IMR-90 (cell line): ENCODE measurements around the gene NPM1. TPM values are rescaled to one million over a fixed set of nuclear protein-coding genes. Genes with fewer than 3 reads are reported as not detected.

Experiments used
- ATAC-seq: fragments of 200-7000 bp; cut with Tn5 transposase; 2 replicates; pipeline ENCODE4 v1.9.1; 2020; ENCODE audit warnings: low read depth, mild to moderate bottlenecking, moderate library complexity
- BruUV-seq: library from RNA; stranded (reverse); fragments of 400-500 nt; replicated peaks from 2 replicates; lab custom pipeline; 2021; lab: Mats Ljungman, UMichigan
- CTCF ChIA-PET: fragments of 300-600 bp; formaldehyde crosslinking; extraction: SDS; loops from one replicate; lab custom pipeline; 2021; ENCODE audit warnings: antibody characterized with exemption; lab: Yijun Ruan, JAX
- POLR2A ChIA-PET: fragments of 300-600 bp; sonication (Branson Sonifier 250); formaldehyde crosslinking; loops from one replicate; lab custom pipeline; 2022; ENCODE audit warnings: antibody characterized with exemption; ENCODE audit not compliant: unreplicated experiment; lab: Charles Lee
- DNase-seq: peaks from one replicate; pipeline ENCODE4 v3.0.0; 2013
- H2AFZ ChIP-seq: replicated peaks from 2 replicates; pipeline ENCODE3; 2013; ENCODE audit warnings: low read length, mild to moderate bottlenecking; ENCODE audit not compliant: poor library complexity
- H2AK5ac ChIP-seq: 2 replicates; pipeline ENCODE4 v1.6.1; 2013; ENCODE audit warnings: low read depth, low read length, inconsistent platforms
- H2AK9ac ChIP-seq: replicated peaks from 2 replicates; pipeline ENCODE3; 2013; ENCODE audit warnings: mild to moderate bottlenecking, low read depth, low read length, moderate library complexity; ENCODE audit not compliant: poor library complexity
- H2BK120ac ChIP-seq: 2 replicates; pipeline ENCODE4 v1.6.1; 2013; ENCODE audit warnings: low read depth, low read length, inconsistent platforms
- H2BK15ac ChIP-seq: 3 replicates; pipeline ENCODE4 v1.6.1; 2013; ENCODE audit warnings: low read depth, low read length, inconsistent platforms
- H2BK20ac ChIP-seq: 2 replicates; pipeline ENCODE4 v1.6.1; 2013; ENCODE audit warnings: low read depth, mild to moderate bottlenecking, inconsistent platforms, low read length, moderate library complexity
- H2BK5ac ChIP-seq: 2 replicates; pipeline ENCODE4 v1.6.1; 2013; ENCODE audit warnings: mild to moderate bottlenecking, low read depth, low read length, inconsistent platforms; ENCODE audit not compliant: poor library complexity, severe bottlenecking
- H3K14ac ChIP-seq: replicated peaks from 2 replicates; pipeline ENCODE4 v1.6.1; 2013; ENCODE audit warnings: low read depth, low read length, inconsistent platforms
- H3K18ac ChIP-seq: 2 replicates; pipeline ENCODE4 v1.6.1; 2013; ENCODE audit warnings: low read depth, low read length, control low read depth
- H3K23ac ChIP-seq: 2 replicates; pipeline ENCODE4 v1.6.1; 2013; ENCODE audit warnings: low read depth, low read length, inconsistent platforms
- H3K27ac ChIP-seq: 2 replicates; pipeline ENCODE4 v1.5.1; 2013; ENCODE audit warnings: mild to moderate bottlenecking, control low read depth, low read length; ENCODE audit not compliant: insufficient read depth
- H3K27me3 ChIP-seq: 2 replicates; pipeline ENCODE4 v1.6.1; 2013; ENCODE audit warnings: low read length; ENCODE audit not compliant: control insufficient read depth, insufficient read depth
- H3K36me3 ChIP-seq: 2 replicates; pipeline ENCODE4 v1.6.1; 2013; ENCODE audit warnings: low read length, mixed read lengths; ENCODE audit not compliant: control insufficient read depth, insufficient read depth
- H3K4ac ChIP-seq: 2 replicates; pipeline ENCODE4 v1.6.1; 2013; ENCODE audit warnings: low read depth, low read length, inconsistent platforms
- H3K4me1 ChIP-seq: 2 replicates; pipeline ENCODE4 v1.6.1; 2013; ENCODE audit warnings: low read length, mixed read lengths; ENCODE audit not compliant: control insufficient read depth, insufficient read depth
- H3K4me2 ChIP-seq: 2 replicates; pipeline ENCODE4 v1.6.1; 2013; ENCODE audit warnings: low read depth, mild to moderate bottlenecking, control low read depth, low read length, moderate library complexity
- H3K4me3 ChIP-seq: 2 replicates; pipeline ENCODE4 v1.5.1; 2013; ENCODE audit warnings: low read depth, mild to moderate bottlenecking, control low read depth, low read length, moderate library complexity; ENCODE audit not compliant: insufficient read depth
- H3K56ac ChIP-seq: 2 replicates; pipeline ENCODE4 v1.6.1; 2013; ENCODE audit warnings: low read length, inconsistent platforms; ENCODE audit not compliant: insufficient read depth; ENCODE audit errors: extremely low read depth
- H3K79me1 ChIP-seq, 2 experiments: 2 replicates each; pipeline ENCODE4 v1.6.1; 2013; ENCODE audit warnings: low read length in 2 of 2, inconsistent platforms in 1 of 2, low read depth in 1 of 2
- H3K9ac ChIP-seq: 2 replicates; pipeline ENCODE4 v1.6.1; 2013; ENCODE audit warnings: low read depth, low read length, control low read depth
- H3K9me1 ChIP-seq: 2 replicates; pipeline ENCODE4 v1.6.1; 2013; ENCODE audit warnings: low read length, inconsistent platforms; ENCODE audit not compliant: insufficient read depth
- H3K9me3 ChIP-seq: 2 replicates; pipeline ENCODE4 v1.6.1; 2013; ENCODE audit warnings: low read length; ENCODE audit not compliant: control insufficient read depth, insufficient read depth
- H4K20me1 ChIP-seq: 2 replicates; pipeline ENCODE4 v1.6.1; 2013; ENCODE audit warnings: low read length, inconsistent platforms; ENCODE audit not compliant: insufficient read depth
- H4K5ac ChIP-seq: 2 replicates; pipeline ENCODE4 v1.6.1; 2013; ENCODE audit warnings: mild to moderate bottlenecking, low read depth, low read length, control low read depth
- H4K8ac ChIP-seq, 2 experiments: 2 replicates each; pipeline ENCODE4 v1.6.1; 2013; ENCODE audit warnings: low read depth in 2 of 2, low read length in 2 of 2, control low read depth in 1 of 2, inconsistent platforms in 1 of 2
- H4K91ac ChIP-seq: 2 replicates; pipeline ENCODE4 v1.6.1; 2013; ENCODE audit warnings: low read depth, low read length, inconsistent platforms; ENCODE audit not compliant: insufficient read depth
- BHLHE40 ChIP-seq: fragments of 150-350 bp; IDR thresholded peaks from 2 replicates; pipeline ENCODE4 v1.6.1; 2016; ENCODE audit warnings: mild to moderate bottlenecking, low read depth, low read length
- CEBPB ChIP-seq: IDR thresholded peaks from 2 replicates; pipeline ENCODE4 v1.6.1; 2012; ENCODE audit warnings: low read depth, low read length, improper control_type of control experiment
- CTCF ChIP-seq: conservative IDR thresholded peaks from 2 replicates; pipeline ENCODE4 v1.5.1; 2012; ENCODE audit warnings: mild to moderate bottlenecking, low read depth, low read length, improper control_type of control experiment
- FOS ChIP-seq: fragments of 150-350 bp; IDR thresholded peaks from 2 replicates; pipeline ENCODE4 v1.6.1; 2016; ENCODE audit warnings: low read depth, low read length
- MAFK ChIP-seq: IDR thresholded peaks from 2 replicates; pipeline ENCODE4 v1.6.1; 2012; ENCODE audit warnings: low read depth, low read length, improper control_type of control experiment
- MAZ ChIP-seq: IDR thresholded peaks from 2 replicates; pipeline ENCODE4 v1.6.1; 2012; ENCODE audit warnings: low read depth, mild to moderate bottlenecking, low read length, improper control_type of control experiment, moderate library complexity, borderline replicate concordance
- MXI1 ChIP-seq: IDR thresholded peaks from 2 replicates; pipeline ENCODE4 v1.6.1; 2012; ENCODE audit warnings: low read depth, mild to moderate bottlenecking, low read length, moderate library complexity, borderline replicate concordance
- NFE2L2 ChIP-seq: fragments of 150-350 bp; IDR thresholded peaks from 2 replicates; pipeline ENCODE4 v1.6.1; 2016; ENCODE audit warnings: low read depth, mild to moderate bottlenecking, low read length
- POLR2A ChIP-seq: IDR thresholded peaks from 2 replicates; pipeline ENCODE4 v1.6.1; 2012; ENCODE audit warnings: mild to moderate bottlenecking, low read depth, low read length
- RAD21 ChIP-seq: IDR thresholded peaks from 2 replicates; pipeline ENCODE4 v1.6.1; 2012; ENCODE audit warnings: low read length, improper control_type of control experiment
- RCOR1 ChIP-seq: IDR thresholded peaks from 2 replicates; pipeline ENCODE4 v1.6.1; 2012; ENCODE audit warnings: mild to moderate bottlenecking, low read length, improper control_type of control experiment; ENCODE audit not compliant: insufficient replicate concordance
- RFX5 ChIP-seq: IDR thresholded peaks from 2 replicates; pipeline ENCODE4 v1.8.0; 2012; ENCODE audit warnings: low read depth, mild to moderate bottlenecking, low read length, moderate library complexity
- SMC3 ChIP-seq: fragments of 150-350 bp; IDR thresholded peaks from 2 replicates; pipeline ENCODE4 v1.6.1; 2016; ENCODE audit warnings: low read depth, mild to moderate bottlenecking, antibody characterized with exemption, low read length, moderate library complexity
- WGBS, 2 experiments: methylation state at CpG; one replicate each; pipeline versions ENCODE4 v1.1.5 to v1.1.7; 2013; ENCODE audit warnings: missing lambda C conversion rate in 2 of 2; ENCODE audit not compliant: insufficient read length in 1 of 2; ENCODE audit errors: extremely low coverage in 2 of 2; 5-methylcytosine and 5-hydroxymethylcytosine counted together
- dilution Hi-C: fragments of 300-500 bp; cut with HindIII; formaldehyde crosslinking; loops from one replicate; pipeline ENCODE4 v1.14.3; 2018; ENCODE audit warnings: low sequenced_read_pairs; ENCODE audit not compliant: unreplicated experiment
- in situ Hi-C: fragments of 300-500 bp; cut with MboI; formaldehyde crosslinking; loops from 3 replicates; pipeline ENCODE4 v1.14.3; 2019; ENCODE audit warnings: low sequenced_read_pairs, inconsistent platforms, mixed read lengths
- intact Hi-C: fragments of 100-400 bp; cut with micrococcal nuclease; formaldehyde crosslinking; loops from 2 replicates; pipeline ENCODE4 v1.10.0; 2022
- polyA plus RNA-seq, 3 experiments: library from polyadenylated mRNA; depleted of rRNA; stranded (reverse); fragments of >200 nt; gene quantifications; 2 replicates each; pipeline ENCODE4 v1.2.3, GENCODE V29; 2012; ENCODE audit warnings: low replicate concordance in 1 of 3
- total RNA-seq: library from RNA; depleted of rRNA; stranded (reverse); fragments of >200 nt; gene quantifications from 2 replicates; pipeline ENCODE4 v1.2.3, GENCODE V29; 2012
- TF ChIP-seq, protein P1 (sequence below): fragments of 150-350 bp; IDR thresholded peaks from 2 replicates; pipeline ENCODE4 v1.6.1; 2016; ENCODE audit warnings: low read depth, mild to moderate bottlenecking, low read length, moderate library complexity, borderline replicate concordance
- TF ChIP-seq, protein P2 (sequence below): fragments of 150-350 bp; IDR thresholded peaks from 2 replicates; pipeline ENCODE4 v1.6.1; 2017; ENCODE audit warnings: mild to moderate bottlenecking, antibody characterized with exemption, low read length, low read depth

NPM1 gene
- total and polyA plus RNA-seq, 2 of the 4 experiments (the other 2 are of a cell fraction): 856 to 929 TPM

GRCh38 chr5:171386006-171386671 lies 1.5 kb upstream of the NPM1 start:
- H2AFZ ChIP-seq: no peak overlapping the region
- no peak overlapping the region for H4K91ac ChIP-seq
- in situ Hi-C loops: no loop called here
- H3K9ac ChIP-seq: no peak overlapping the region
- no TSS peak for BruUV-seq
- peak overlapping the region; percentile 15 to 96; a peak in 1 of 4 replicates for H4K8ac ChIP-seq
- intact Hi-C loops: no loop called here
- H3K18ac ChIP-seq: no peak overlapping the region
- H3K56ac ChIP-seq: no peak overlapping the region
- no peak overlapping the region for H3K4ac ChIP-seq
- H2BK120ac ChIP-seq: no peak overlapping the region
- H3K36me3 ChIP-seq: peaks cover 5% of the 10 kb centered on the region; the same call in 1 of the 2 replicates
- H3K27ac ChIP-seq: no peak overlapping the region
- POLR2A ChIA-PET: no interaction called here
- ATAC-seq (no peak), DNase-seq (no peak)
- no peak overlapping the region for H3K14ac ChIP-seq
- dilution Hi-C loops: no loop called here
- no peak overlapping the region for H2BK15ac ChIP-seq
- H2BK5ac ChIP-seq: no peak overlapping the region
- no peaks in the 10 kb centered on the region for H3K4me1 ChIP-seq
- WGBS, 2 experiments: 100% methylated on average over 10 of the region's 25 CpGs; no CpG with 5 or more reads in 1 of the 2 experiments
- peaks cover 35% of the 10 kb centered on the region for H4K20me1 ChIP-seq
- H3K4me2 ChIP-seq: no peak overlapping the region
- no peak overlapping the region for H2BK20ac ChIP-seq
- TF ChIP-seq SMC3 (no peak), BHLHE40 (no peak), MAZ (no peak), CEBPB (no peak), MXI1 (no peak), RCOR1 (no peak), FOS (no peak), RAD21 (no peak), POLR2A (no peak), CTCF (no peak), NFE2L2 (no peak), MAFK (no peak), RFX5 (no peak)
- TF ChIP-seq, protein P1, sequence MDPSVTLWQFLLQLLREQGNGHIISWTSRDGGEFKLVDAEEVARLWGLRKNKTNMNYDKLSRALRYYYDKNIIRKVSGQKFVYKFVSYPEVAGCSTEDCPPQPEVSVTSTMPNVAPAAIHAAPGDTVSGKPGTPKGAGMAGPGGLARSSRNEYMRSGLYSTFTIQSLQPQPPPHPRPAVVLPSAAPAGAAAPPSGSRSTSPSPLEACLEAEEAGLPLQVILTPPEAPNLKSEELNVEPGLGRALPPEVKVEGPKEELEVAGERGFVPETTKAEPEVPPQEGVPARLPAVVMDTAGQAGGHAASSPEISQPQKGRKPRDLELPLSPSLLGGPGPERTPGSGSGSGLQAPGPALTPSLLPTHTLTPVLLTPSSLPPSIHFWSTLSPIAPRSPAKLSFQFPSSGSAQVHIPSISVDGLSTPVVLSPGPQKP: no peak
- TF ChIP-seq, protein P2, sequence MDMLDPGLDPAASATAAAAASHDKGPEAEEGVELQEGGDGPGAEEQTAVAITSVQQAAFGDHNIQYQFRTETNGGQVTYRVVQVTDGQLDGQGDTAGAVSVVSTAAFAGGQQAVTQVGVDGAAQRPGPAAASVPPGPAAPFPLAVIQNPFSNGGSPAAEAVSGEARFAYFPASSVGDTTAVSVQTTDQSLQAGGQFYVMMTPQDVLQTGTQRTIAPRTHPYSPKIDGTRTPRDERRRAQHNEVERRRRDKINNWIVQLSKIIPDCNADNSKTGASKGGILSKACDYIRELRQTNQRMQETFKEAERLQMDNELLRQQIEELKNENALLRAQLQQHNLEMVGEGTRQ: no peak
- no peak overlapping the region for H3K4me3 ChIP-seq
- H2AK5ac ChIP-seq: no peak overlapping the region
- no peaks in the 10 kb centered on the region for H3K9me3 ChIP-seq
- H4K5ac ChIP-seq: no peak overlapping the region
- peaks cover 5% of the 10 kb centered on the region; the same call in 1 of the 2 replicates for H3K9me1 ChIP-seq
- CTCF ChIA-PET: no interaction called here
- H3K23ac ChIP-seq: no peak overlapping the region
- no peaks in the 10 kb centered on the region for H3K27me3 ChIP-seq
- no peak overlapping the region for H2AK9ac ChIP-seq
- peaks cover 0 to 7% of the 10 kb centered on the region in 2 experiments; a peak in 2 of 4 replicates for H3K79me1 ChIP-seq
